Measurements from ENCODE around the gene CNTNAP5.

The CNTNAP5 gene

GRCh38 chr2:124582387-124582786 lies 557.3 kb downstream of the CNTNAP5 start:
- TF ChIP-seq POLR2A (IDR thresholded peaks at IDR 0.05; ENCODE audit: low read depth, low read length) = no peak
- FAIRE-seq (no peak), DNase-seq (ENCODE audit: insufficient read length, low spot score) (no peak)

GRCh38 chr2:124584615-124585014 lies 559.5 kb downstream of the CNTNAP5 start:
- no peak for FAIRE-seq
- TF ChIP-seq POLR2A (IDR thresholded peaks at IDR 0.05; ENCODE audit: low read depth, low read length) = no peak
- DNase-seq (ENCODE audit: insufficient read length, low spot score) = no peak

GRCh38 chr2:124585277-124585676 lies 560.2 kb downstream of the CNTNAP5 start:
- DNase-seq (ENCODE audit: insufficient read length, low spot score) (no peak), FAIRE-seq (no peak)
- no peak for TF ChIP-seq POLR2A (IDR thresholded peaks at IDR 0.05; ENCODE audit: low read depth, low read length)

GRCh38 chr2:124586210-124586609 lies 561.1 kb downstream of the CNTNAP5 start:
- DNase-seq (ENCODE audit: insufficient read length, low spot score) (no peak), FAIRE-seq (no peak)
- TF ChIP-seq POLR2A (IDR thresholded peaks at IDR 0.05; ENCODE audit: low read depth, low read length) = no peak

- FAIRE-seq (no peak), DNase-seq (ENCODE audit: insufficient read length, low spot score) (no peak)
- no peak for TF ChIP-seq POLR2A (IDR thresholded peaks at IDR 0.05; ENCODE audit: low read depth, low read length)
Measured at GRCh38 chr2:124586835-124587234, 561.7 kb downstream of the CNTNAP5 start.

GRCh38 chr2:124589971-124590370 lies 564.9 kb downstream of the CNTNAP5 start:
- FAIRE-seq (no peak), DNase-seq (ENCODE audit: insufficient read length, low spot score) (no peak)
- no peak for TF ChIP-seq POLR2A (IDR thresholded peaks at IDR 0.05; ENCODE audit: low read depth, low read length)

GRCh38 chr2:124602759-124603158 lies 577.7 kb downstream of the CNTNAP5 start:
- no peak for DNase-seq (ENCODE audit: insufficient read length, low spot score)
- no peak for TF ChIP-seq POLR2A (IDR thresholded peaks at IDR 0.05; ENCODE audit: low read depth, low read length)
- no peak for FAIRE-seq

GRCh38 chr2:124604940-124605339 lies 579.9 kb downstream of the CNTNAP5 start:
- DNase-seq (ENCODE audit: insufficient read length, low spot score) = no peak
- no peak for FAIRE-seq
- TF ChIP-seq POLR2A (IDR thresholded peaks at IDR 0.05; ENCODE audit: low read depth, low read length) = no peak

GRCh38 chr2:124607679-124608078 lies 582.6 kb downstream of the CNTNAP5 start:
- DNase-seq (ENCODE audit: insufficient read length, low spot score) (no peak), FAIRE-seq (no peak)
- no peak for TF ChIP-seq POLR2A (IDR thresholded peaks at IDR 0.05; ENCODE audit: low read depth, low read length)

- no peak for TF ChIP-seq POLR2A (IDR thresholded peaks at IDR 0.05; ENCODE audit: low read depth, low read length)
- DNase-seq (ENCODE audit: insufficient read length, low spot score) = no peak
Measured at GRCh38 chr2:124609667-124610066, 584.6 kb downstream of the CNTNAP5 start.

GRCh38 chr2:124610141-124610540 lies 585.1 kb downstream of the CNTNAP5 start:
- TF ChIP-seq POLR2A (IDR thresholded peaks at IDR 0.05; ENCODE audit: low read depth, low read length) = no peak
- DNase-seq (ENCODE audit: insufficient read length, low spot score) (no peak), FAIRE-seq (no peak)

More at GRCh38 chr2:124609667-124610066, 584.6 kb downstream of the CNTNAP5 start:
- no peak for FAIRE-seq

GRCh38 chr2:124610866-124611265 lies 585.8 kb downstream of the CNTNAP5 start:
- TF ChIP-seq POLR2A (IDR thresholded peaks at IDR 0.05; ENCODE audit: low read depth, low read length) = no peak
- DNase-seq (ENCODE audit: insufficient read length, low spot score) = no peak
- FAIRE-seq = no peak

- DNase-seq (ENCODE audit: insufficient read length, low spot score) (no peak), FAIRE-seq (no peak)
- TF ChIP-seq POLR2A (IDR thresholded peaks at IDR 0.05; ENCODE audit: low read depth, low read length) = no peak
Measured at GRCh38 chr2:124623560-124623959, 598.5 kb downstream of the CNTNAP5 start.

GRCh38 chr2:124625561-124625960 lies 600.5 kb downstream of the CNTNAP5 start:
- TF ChIP-seq POLR2A (IDR thresholded peaks at IDR 0.05; ENCODE audit: low read depth, low read length) = no peak
- FAIRE-seq (no peak), DNase-seq (ENCODE audit: insufficient read length, low spot score) (no peak)

GRCh38 chr2:124626993-124627392 lies 601.9 kb downstream of the CNTNAP5 start:
- no peak for FAIRE-seq

GRCh38 chr2:124633812-124634211 lies 608.7 kb downstream of the CNTNAP5 start:
- no peak for FAIRE-seq
- no peak for DNase-seq (ENCODE audit: insufficient read length, low spot score)
- no peak for TF ChIP-seq POLR2A (IDR thresholded peaks at IDR 0.05; ENCODE audit: low read depth, low read length)

More at GRCh38 chr2:124626993-124627392, 601.9 kb downstream of the CNTNAP5 start:
- no peak for TF ChIP-seq POLR2A (IDR thresholded peaks at IDR 0.05; ENCODE audit: low read depth, low read length)
- DNase-seq (ENCODE audit: insufficient read length, low spot score) = no peak
